T-cell (primary cell): ENCODE data around the gene STX18. TPM values are rescaled to one million over a fixed set of nuclear protein-coding genes. Genes with fewer than 3 reads are reported as not detected.
"Not testable (repeated sequence)": the region's sequence is repeated elsewhere in the genome, so short reads cannot be mapped to it uniquely, and the experiment has no call there.

Experiments used
- ATAC-seq, 4 experiments: fragments of 200-7000 bp in 3 of 4; fragments of 150-1000 bp in 1 of 4; cut with Tn5 transposase; replicated peaks in 1 of 4; 1 replicate in 3 of 4; 2 replicates in 1 of 4; pipeline ENCODE4 v1.10.0; 2021; ENCODE audit warnings: moderate library complexity in 3 of 4, mild to moderate bottlenecking in 2 of 4, moderate number of reproducible peaks in 1 of 4
- CTCF ChIA-PET, 2 donors: fragments of 300-600 bp; sonication (Branson Sonifier 250); formaldehyde crosslinking; loops; one replicate each; lab custom pipeline; 2022; ENCODE audit warnings: antibody characterized with exemption in 2 of 2; lab: Charles Lee
- POLR2A ChIA-PET, 2 donors: fragments of 300-600 bp; sonication (Branson Sonifier 250); formaldehyde crosslinking; loops; one replicate each; lab custom pipeline; 2022; ENCODE audit warnings: antibody characterized with exemption in 2 of 2; lab: Charles Lee
- DNase-seq, 35 experiments: peaks; one replicate each; pipeline versions ENCODE4 v3.0.0 to v3.0.0-alpha.2; 2013 to 2023
- H3K27ac ChIP-seq: one replicate; pipeline ENCODE4 v1.5.1; 2013; ENCODE audit warnings: low read length
- H3K27me3 ChIP-seq, 2 experiments: replicated peaks in 1 of 2; 1 replicate in 1 of 2; 2 replicates in 1 of 2; pipeline versions ENCODE4 v1.6.1 to v1.7.0; 2013; ENCODE audit warnings: low read length in 1 of 2, mixed read lengths in 1 of 2; ENCODE audit not compliant: control insufficient read depth in 2 of 2, insufficient read depth in 2 of 2; ENCODE audit errors: extremely low read depth in 1 of 2
- H3K36me3 ChIP-seq, 2 donors: 1 replicate in 1 of 2; 2 replicates in 1 of 2; pipeline versions ENCODE4 v1.6.1 to v1.7.0; 2013; ENCODE audit warnings: low read length in 1 of 2; ENCODE audit not compliant: control insufficient read depth in 2 of 2, insufficient read depth in 1 of 2; ENCODE audit errors: extremely low read depth in 1 of 2
- H3K4me1 ChIP-seq, 2 experiments: 1 replicate in 1 of 2; 2 replicates in 1 of 2; pipeline versions ENCODE4 v1.6.1 to v1.7.0; 2013; ENCODE audit warnings: low read length in 2 of 2, mixed read lengths in 1 of 2; ENCODE audit not compliant: insufficient read depth in 2 of 2, control insufficient read depth in 1 of 2; ENCODE audit errors: extremely low read depth in 1 of 2
- H3K4me3 ChIP-seq, 2 donors: 1 replicate in 1 of 2; 2 replicates in 1 of 2; pipeline versions ENCODE4 v1.5.1 to v1.7.0; 2013; ENCODE audit warnings: mild to moderate bottlenecking in 2 of 2, low read length in 1 of 2, moderate library complexity in 1 of 2; ENCODE audit not compliant: control insufficient read depth in 1 of 2; ENCODE audit errors: extremely low read depth in 1 of 2
- H3K9me3 ChIP-seq: 2 replicates; pipeline ENCODE4 v1.7.0; 2013
- H3K27ac Mint-ChIP-seq, 2 donors: one replicate each; pipeline ENCODE4 v1.8.0; 2020 to 2021; ENCODE audit warnings: mild to moderate bottlenecking in 2 of 2, mixed read lengths in 2 of 2
- H3K27me3 Mint-ChIP-seq, 2 donors: one replicate each; pipeline ENCODE4 v1.8.0; 2021 to 2022; ENCODE audit warnings: mixed read lengths in 2 of 2
- H3K36me3 Mint-ChIP-seq: one replicate; pipeline ENCODE4 v1.8.0; 2021; ENCODE audit warnings: mixed read lengths
- H3K4me1 Mint-ChIP-seq, 3 donors: one replicate each; pipeline ENCODE4 v1.8.0; 2020 to 2022; ENCODE audit warnings: mixed read lengths in 3 of 3, mild to moderate bottlenecking in 1 of 3
- H3K4me3 Mint-ChIP-seq, 3 donors: one replicate each; pipeline ENCODE4 v1.8.0; 2020 to 2022; ENCODE audit warnings: mild to moderate bottlenecking in 3 of 3, mixed read lengths in 3 of 3, moderate library complexity in 3 of 3
- H3K9me3 Mint-ChIP-seq, 3 donors: one replicate each; pipeline ENCODE4 v1.8.0; 2020 to 2022; ENCODE audit warnings: mixed read lengths in 3 of 3
- WGBS: methylation state at CpG from one replicate; pipeline ENCODE4 v1.1.5; 2013; ENCODE audit warnings: missing lambda C conversion rate; ENCODE audit not compliant: insufficient coverage; 5-methylcytosine and 5-hydroxymethylcytosine counted together
- total RNA-seq, 35 experiments: library from RNA in 6 of 35; stranded (reverse) in 6 of 35; fragments of 120-200 nt in 1 of 35; gene quantifications; one replicate each; pipeline versions ENCODE4 v1.2.1 to v1.2.4 and lab custom pipeline; 2013 to 2026

STX18 gene
- total RNA-seq, 5 donors from 2014 or later (not counting 1 experiment from before 2014, with no cell fraction given), result 19.7 to 24.2 (median 22.3) TPM

GRCh38 chr4:4572821-4573220 is 31.0 kb upstream of the STX18 start:
- Mint-ChIP-seq H3K4me1 (peaks cover 13 to 19% (median 14%) of the 10 kb centered on the region in 3 donors), H3K4me3 (no peak overlapping the region), H3K27ac (no peak overlapping the region), H3K9me3 (no peaks in the 10 kb centered on the region), H3K27me3 (no peaks in the 10 kb centered on the region), H3K36me3 (peaks cover 26% of the 10 kb centered on the region)
- Histone ChIP-seq H3K27me3 (no peaks in the 10 kb centered on the region), H3K36me3 (no peaks in the 10 kb centered on the region), H3K4me1 (peaks cover 2 to 15% of the 10 kb centered on the region in 2 experiments), H3K4me3 (no peak overlapping the region), H3K27ac (no peak overlapping the region), H3K9me3 (no peaks in the 10 kb centered on the region)
- ChIA-PET POLR2A (no interaction called here), CTCF (interaction anchor here in 1 of 2 donors (0.6 kb wide), 1 partner anchor 224 kb away, joined by 3 read pairs; no protein-coding TSS in a partner anchor)
- WGBS, result no CpG with 5 or more reads among the region's 2 CpGs
- ATAC-seq (no peak), DNase-seq (no peak)

GRCh38 chr4:4569861-4570260 is 28.0 kb upstream of the STX18 start:
- peaks cover 42% of the 10 kb centered on the region for H3K36me3 Mint-ChIP-seq
- H3K27me3 Mint-ChIP-seq, POLR2A ChIA-PET, H3K27me3 ChIP-seq, CTCF ChIA-PET, H3K4me3 Mint-ChIP-seq, H3K4me1 ChIP-seq, DNase-seq, H3K4me3 ChIP-seq, H3K27ac ChIP-seq, ATAC-seq, H3K4me1 Mint-ChIP-seq, H3K9me3 ChIP-seq, H3K27ac Mint-ChIP-seq, H3K9me3 Mint-ChIP-seq, H3K36me3 ChIP-seq: not testable (repeated sequence)
- WGBS, result 80% methylated on average over 1 of the region's 4 CpGs

GRCh38 chr4:4568806-4569427 is 27.1 kb upstream of the STX18 start:
- ChIA-PET CTCF (no interaction called here), POLR2A (no interaction called here)
- Histone ChIP-seq H3K4me3 (no peak overlapping the region), H3K4me1 (no peaks in the 10 kb centered on the region), H3K36me3 (no peaks in the 10 kb centered on the region), H3K27ac (no peak overlapping the region), H3K9me3 (no peaks in the 10 kb centered on the region), H3K27me3 (no peaks in the 10 kb centered on the region)
- H3K27ac Mint-ChIP-seq, result no peak overlapping the region
- peaks cover 51% of the 10 kb centered on the region for H3K36me3 Mint-ChIP-seq
- H3K27me3 Mint-ChIP-seq, result no peaks in the 10 kb centered on the region
- no peak overlapping the region for H3K4me3 Mint-ChIP-seq
- no peaks in the 10 kb centered on the region for H3K9me3 Mint-ChIP-seq
- H3K4me1 Mint-ChIP-seq, result no peaks in the 10 kb centered on the region
- DNase-seq, result no peak
- WGBS, result 77% methylated on average over 2 of the region's 3 CpGs
- ATAC-seq, result no peak

GRCh38 chr4:4566359-4566758 is 24.5 kb upstream of the STX18 start:
- ATAC-seq, POLR2A ChIA-PET, H3K27ac ChIP-seq, H3K9me3 Mint-ChIP-seq, H3K4me1 Mint-ChIP-seq, H3K27me3 Mint-ChIP-seq, H3K36me3 ChIP-seq, H3K4me3 ChIP-seq, H3K4me3 Mint-ChIP-seq, CTCF ChIA-PET, DNase-seq, H3K27ac Mint-ChIP-seq, H3K9me3 ChIP-seq, H3K27me3 ChIP-seq, H3K4me1 ChIP-seq: not testable (repeated sequence)
- peaks cover 54% of the 10 kb centered on the region for H3K36me3 Mint-ChIP-seq

GRCh38 chr4:4564522-4564921 is 22.7 kb upstream of the STX18 start:
- ATAC-seq, result no peak
- POLR2A ChIA-PET, result no interaction called here
- H3K9me3 ChIP-seq, result no peaks in the 10 kb centered on the region
- H3K4me1 Mint-ChIP-seq, result no peaks in the 10 kb centered on the region
- H3K4me3 Mint-ChIP-seq, result no peak overlapping the region
- H3K27me3 ChIP-seq, result no peaks in the 10 kb centered on the region
- H3K36me3 Mint-ChIP-seq, result peaks cover 45% of the 10 kb centered on the region
- H3K36me3 ChIP-seq, result no peaks in the 10 kb centered on the region
- no peak for DNase-seq
- no peak overlapping the region for H3K27ac Mint-ChIP-seq
- no peaks in the 10 kb centered on the region for H3K9me3 Mint-ChIP-seq
- WGBS, result no CpG with 5 or more reads among the region's 3 CpGs
- CTCF ChIA-PET, result interaction anchor here (0.6 to 0.7 kb wide), 2 partner anchors 10 to 12 kb away, joined by 3 read pairs; no protein-coding TSS in a partner anchor
- no peaks in the 10 kb centered on the region for H3K27me3 Mint-ChIP-seq
- H3K4me1 ChIP-seq, result no peaks in the 10 kb centered on the region
- H3K27ac ChIP-seq, result no peak overlapping the region
- no peak overlapping the region for H3K4me3 ChIP-seq

GRCh38 chr4:4560642-4561041 is 18.8 kb upstream of the STX18 start:
- Histone ChIP-seq H3K27me3 (no peaks in the 10 kb centered on the region), H3K4me3 (no peak overlapping the region), H3K9me3 (no peaks in the 10 kb centered on the region), H3K27ac (no peak overlapping the region), H3K4me1 (no peaks in the 10 kb centered on the region), H3K36me3 (no peaks in the 10 kb centered on the region)
- Mint-ChIP-seq H3K27ac (no peak overlapping the region), H3K36me3 (peaks cover 47% of the 10 kb centered on the region), H3K27me3 (no peaks in the 10 kb centered on the region), H3K9me3 (no peaks in the 10 kb centered on the region), H3K4me3 (no peak overlapping the region), H3K4me1 (no peaks in the 10 kb centered on the region)
- DNase-seq, result no peak
- CTCF ChIA-PET, result no interaction called here
- POLR2A ChIA-PET, result interaction anchor here in 1 of 2 donors (0.7 kb wide), 1 partner anchor 16 kb away, joined by 3 read pairs; no protein-coding TSS in a partner anchor
- ATAC-seq, result no peak
- no CpG with 5 or more reads among the region's 5 CpGs for WGBS
